ENCODE results near the gene TXNRD2. TPM values are rescaled to one million over a fixed set of nuclear protein-coding genes. Genes with fewer than 3 reads are reported as not detected.

TXNRD2 gene
- total RNA-seq = 21.0 to 23.2 TPM (median 22.9 TPM) in 3 replicates

DNA sequence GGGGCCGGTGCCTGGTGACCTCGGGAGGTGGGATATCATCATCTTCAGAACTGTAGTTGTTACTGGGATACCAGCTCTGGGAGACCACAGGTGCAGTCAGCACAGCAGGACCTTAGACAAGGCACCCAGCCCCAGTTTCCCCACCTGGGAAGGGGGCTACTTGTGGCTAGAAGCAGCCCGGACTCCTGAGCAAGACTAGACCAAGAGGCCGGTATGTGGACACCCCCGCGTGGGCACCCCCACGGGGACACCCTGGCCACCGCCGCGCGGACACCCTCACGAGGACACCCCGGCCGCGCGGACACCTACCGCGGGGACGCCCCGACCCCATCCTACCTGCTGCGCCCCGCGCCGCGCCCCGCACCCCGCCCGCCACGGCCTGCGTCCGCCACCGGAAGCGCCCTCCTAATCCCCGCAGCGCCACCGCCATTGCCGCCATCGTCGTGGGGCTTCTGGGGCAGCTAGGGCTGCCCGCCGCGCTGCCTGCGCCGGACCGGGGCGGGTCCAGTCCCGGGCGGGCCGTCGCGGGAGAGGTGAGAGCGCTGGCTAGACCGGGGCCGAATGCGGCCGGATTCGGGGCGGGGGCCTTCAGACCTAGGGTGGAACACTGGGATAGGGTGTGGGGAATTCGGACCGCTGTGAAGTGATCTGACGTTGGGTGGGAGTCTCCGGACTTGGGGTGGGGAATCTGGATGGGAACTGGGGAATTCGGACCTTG, at the start of gene TXNRD2, which contains the start of gene COMT:
TXNRD2 (minus strand) TSS at position 454 of the 718 bp plus-strand sequence; CDS start at position 439, 15 bp downstream.
COMT (plus strand) TSS at position 408 of the 718 bp plus-strand sequence. CDS start 20,755 bp downstream, outside the sequence.
- Mint-ChIP-seq H3K27ac (peak within 1 kb of the TSS; percentile 99), H3K36me3 (peaks cover 20% of the 10 kb centered on the region), H3K4me3 (peak within 1 kb of the TSS; percentile 93), H3K27me3 (ENCODE audit: low read depth) (no peaks in the 10 kb centered on the region), H3K9me3 (peaks cover 6% of the 10 kb centered on the region), H3K4me1 (peaks cover 29% of the 10 kb centered on the region)
- TF ChIP-seq, protein P1, sequence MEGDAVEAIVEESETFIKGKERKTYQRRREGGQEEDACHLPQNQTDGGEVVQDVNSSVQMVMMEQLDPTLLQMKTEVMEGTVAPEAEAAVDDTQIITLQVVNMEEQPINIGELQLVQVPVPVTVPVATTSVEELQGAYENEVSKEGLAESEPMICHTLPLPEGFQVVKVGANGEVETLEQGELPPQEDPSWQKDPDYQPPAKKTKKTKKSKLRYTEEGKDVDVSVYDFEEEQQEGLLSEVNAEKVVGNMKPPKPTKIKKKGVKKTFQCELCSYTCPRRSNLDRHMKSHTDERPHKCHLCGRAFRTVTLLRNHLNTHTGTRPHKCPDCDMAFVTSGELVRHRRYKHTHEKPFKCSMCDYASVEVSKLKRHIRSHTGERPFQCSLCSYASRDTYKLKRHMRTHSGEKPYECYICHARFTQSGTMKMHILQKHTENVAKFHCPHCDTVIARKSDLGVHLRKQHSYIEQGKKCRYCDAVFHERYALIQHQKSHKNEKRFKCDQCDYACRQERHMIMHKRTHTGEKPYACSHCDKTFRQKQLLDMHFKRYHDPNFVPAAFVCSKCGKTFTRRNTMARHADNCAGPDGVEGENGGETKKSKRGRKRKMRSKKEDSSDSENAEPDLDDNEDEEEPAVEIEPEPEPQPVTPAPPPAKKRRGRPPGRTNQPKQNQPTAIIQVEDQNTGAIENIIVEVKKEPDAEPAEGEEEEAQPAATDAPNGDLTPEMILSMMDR (IDR thresholded peaks at IDR 0.05; ENCODE audit: unreplicated experiment) = no peak
- peak; percentile 54 to 72 for DNase-seq (ENCODE audit: low spot score in 2 of 2, unreplicated experiment in 2 of 2)

DNA sequence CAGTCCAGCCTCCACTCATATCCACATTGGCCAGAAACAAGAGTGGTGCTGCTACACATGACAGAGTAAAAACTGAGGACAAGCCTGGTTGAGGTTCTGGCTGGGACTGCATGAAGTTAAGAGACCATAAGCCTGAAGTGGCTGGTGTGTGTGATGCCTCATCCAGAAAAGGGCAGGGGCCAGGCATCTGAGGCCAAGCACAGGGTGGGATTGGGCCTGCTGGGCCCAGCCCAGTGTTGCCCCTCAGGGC, 49.7 kb upstream of the TXNRD2 start:
- Mint-ChIP-seq H3K4me3 (no peak overlapping the region), H3K27ac (no peak overlapping the region)
- TF ChIP-seq, protein P1 (IDR thresholded peaks at IDR 0.05; ENCODE audit: unreplicated experiment) = no peak

DNA sequence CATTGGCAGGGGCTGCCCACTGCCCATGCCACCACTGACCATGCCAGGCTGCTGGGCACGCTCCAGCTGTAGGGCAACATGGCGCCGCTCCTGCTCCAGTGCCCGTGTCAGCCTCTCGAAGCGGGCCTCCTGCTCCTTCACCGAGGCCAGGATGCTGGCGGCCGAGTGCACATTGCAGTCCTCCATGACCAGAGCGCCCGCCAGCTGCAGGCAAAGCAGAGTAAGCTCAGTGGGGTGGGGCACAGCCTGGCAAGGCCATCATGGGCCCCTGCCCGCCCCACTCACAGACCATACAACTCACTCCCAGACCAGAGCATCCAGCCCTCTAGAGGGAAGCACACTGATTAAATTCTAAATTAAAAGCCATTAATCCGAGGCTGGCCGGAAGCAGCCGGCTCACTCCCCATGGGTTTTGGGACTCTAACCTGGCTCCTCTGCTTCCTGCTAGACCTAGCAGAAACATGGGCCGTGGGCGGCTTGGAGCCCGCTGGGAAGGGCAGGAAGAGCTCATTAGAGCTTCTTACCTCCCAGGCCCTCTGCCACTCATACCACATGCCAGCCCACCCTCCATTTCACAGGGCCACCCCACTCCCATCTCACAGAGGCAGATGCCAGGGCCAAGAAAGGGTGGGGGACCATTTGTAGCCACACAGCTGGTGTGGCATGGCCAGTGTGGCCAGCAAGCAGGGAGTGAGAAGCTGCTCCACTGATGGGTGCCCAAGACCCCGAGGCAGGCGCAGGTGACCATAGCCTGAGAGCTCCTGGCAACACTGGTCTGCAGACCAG, 49.2 kb upstream of the TXNRD2 start:
- TF ChIP-seq, protein P1 (IDR thresholded peaks at IDR 0.05; ENCODE audit: unreplicated experiment) = no peak
- H3K27me3 Mint-ChIP-seq (ENCODE audit: low read depth) = no peaks in the 10 kb centered on the region
- no peaks in the 10 kb centered on the region for H3K9me3 Mint-ChIP-seq
- no peaks in the 10 kb centered on the region for H3K36me3 Mint-ChIP-seq
- H3K27ac Mint-ChIP-seq = no peak overlapping the region
- no peak for DNase-seq (ENCODE audit: low spot score in 2 of 2, unreplicated experiment in 2 of 2)
- no peak overlapping the region for H3K4me3 Mint-ChIP-seq
- H3K4me1 Mint-ChIP-seq = peaks cover 3% of the 10 kb centered on the region

More for the DNA sequence above, 49.7 kb upstream of the TXNRD2 start:
- no peak for DNase-seq (ENCODE audit: low spot score in 2 of 2, unreplicated experiment in 2 of 2)
- Mint-ChIP-seq H3K9me3 (no peaks in the 10 kb centered on the region), H3K36me3 (no peaks in the 10 kb centered on the region), H3K27me3 (ENCODE audit: low read depth) (no peaks in the 10 kb centered on the region), H3K4me1 (peaks cover under 1% of the 10 kb centered on the region)

DNA sequence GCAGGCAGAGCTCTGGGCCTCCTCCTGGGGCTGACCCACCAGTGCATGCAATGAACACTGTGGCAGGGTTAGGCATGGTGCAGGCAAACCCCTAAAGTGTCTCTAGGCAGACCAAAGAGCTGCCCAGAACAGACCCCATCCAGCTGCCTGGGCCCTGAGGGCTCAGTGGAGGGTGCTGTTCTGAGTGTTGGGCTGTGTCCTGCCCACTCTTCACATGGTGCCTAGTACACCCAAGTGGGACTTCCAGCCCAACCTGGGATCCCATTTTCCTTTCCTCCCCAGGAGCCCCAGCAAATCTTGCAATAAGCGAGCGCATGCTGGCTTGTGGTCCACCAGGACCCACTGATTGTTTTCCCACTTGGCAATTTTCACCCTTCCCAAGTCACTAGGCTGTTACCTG, 48.6 kb upstream of the TXNRD2 start:
- H3K4me1 Mint-ChIP-seq = peaks cover 6% of the 10 kb centered on the region
- H3K4me3 Mint-ChIP-seq = no peak overlapping the region
- TF ChIP-seq, protein P1 (IDR thresholded peaks at IDR 0.05; ENCODE audit: unreplicated experiment) = no peak
- no peak for DNase-seq (ENCODE audit: low spot score in 2 of 2, unreplicated experiment in 2 of 2)
- H3K36me3 Mint-ChIP-seq = no peaks in the 10 kb centered on the region
- H3K27me3 Mint-ChIP-seq (ENCODE audit: low read depth) = no peaks in the 10 kb centered on the region
- H3K27ac Mint-ChIP-seq = no peak overlapping the region
- H3K9me3 Mint-ChIP-seq = no peaks in the 10 kb centered on the region

DNA sequence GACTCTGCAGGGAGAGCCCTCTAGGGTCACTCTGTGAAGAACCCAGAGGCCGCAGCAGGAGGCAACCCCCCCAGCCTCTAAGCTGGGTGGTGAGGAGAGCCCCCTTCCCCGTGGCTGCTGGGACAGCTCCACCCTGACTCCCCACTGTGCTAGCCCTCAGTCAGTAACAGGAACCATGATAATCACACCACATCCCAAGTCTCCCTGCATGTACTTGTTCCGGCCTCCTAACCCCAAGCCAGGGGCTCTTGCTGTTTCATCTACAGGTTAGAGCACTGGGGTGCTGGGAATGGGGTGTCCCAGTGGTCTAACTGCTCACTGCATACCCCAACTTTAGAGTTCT, 48.1 kb upstream of the TXNRD2 start:
- no peak overlapping the region for H3K4me3 Mint-ChIP-seq
- DNase-seq (ENCODE audit: low spot score in 2 of 2, unreplicated experiment in 2 of 2) = no peak
- no peak overlapping the region for H3K27ac Mint-ChIP-seq
- peaks cover 10% of the 10 kb centered on the region for H3K4me1 Mint-ChIP-seq
- H3K27me3 Mint-ChIP-seq (ENCODE audit: low read depth) = no peaks in the 10 kb centered on the region
- TF ChIP-seq, protein P1 (IDR thresholded peaks at IDR 0.05; ENCODE audit: unreplicated experiment) = no peak
- no peaks in the 10 kb centered on the region for H3K36me3 Mint-ChIP-seq
- H3K9me3 Mint-ChIP-seq = no peaks in the 10 kb centered on the region
